ENCODE measurements around the gene MGAT2.

Gene MGAT2

DNA sequence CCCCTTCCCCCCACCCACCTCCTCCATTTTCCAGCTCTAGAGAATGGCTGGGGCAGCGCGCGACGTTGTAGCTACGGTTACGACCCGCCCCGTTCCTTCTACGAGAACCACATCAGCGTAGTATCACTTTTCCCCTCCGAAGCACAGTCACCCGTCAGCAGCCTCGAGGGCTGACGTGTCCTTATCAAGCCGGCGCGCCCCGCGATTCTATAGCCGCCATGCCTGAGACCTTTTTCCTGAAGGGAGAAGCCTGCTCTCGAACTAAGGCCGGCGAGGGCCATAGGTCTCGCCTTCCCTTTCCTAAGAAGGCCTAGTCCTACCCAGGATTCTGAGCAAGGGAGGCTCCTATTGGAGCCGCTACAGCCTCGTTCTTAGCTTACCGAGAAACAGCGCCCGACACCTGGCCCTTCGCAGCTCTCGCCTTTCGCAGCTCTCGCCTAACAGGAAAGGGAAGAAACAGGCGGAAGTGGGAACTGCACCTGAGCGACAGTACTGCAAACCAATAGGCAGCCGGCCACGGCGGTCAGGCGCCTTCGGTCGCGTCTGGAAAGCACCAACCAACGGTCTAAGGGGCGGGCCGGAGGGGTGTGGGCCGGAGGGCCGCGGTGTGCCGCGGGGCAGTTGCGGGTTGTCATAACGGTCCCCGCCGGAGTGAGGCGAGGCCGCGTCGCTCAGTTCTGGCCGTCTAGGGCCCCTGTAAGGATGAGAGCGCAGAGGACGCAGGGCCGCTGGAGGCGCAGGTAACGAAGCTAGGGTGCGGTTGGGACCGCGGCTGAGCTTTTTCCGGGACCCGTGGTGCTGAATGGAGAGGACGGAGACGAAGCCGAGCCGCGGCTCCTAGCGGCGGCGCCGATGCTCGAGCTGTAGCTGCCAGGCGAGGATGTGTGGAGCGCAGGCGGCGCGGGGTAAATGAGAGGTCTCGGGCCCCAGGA, at the start of gene MGAT2, which contains the start of gene RPL36AL:
Gene MGAT2, plus strand, starts transcription at position 618 of the 932 bp plus-strand sequence. CDS start 470 bp downstream, outside the sequence.
Gene RPL36AL, minus strand, starts transcription at position 445 of the 932 bp plus-strand sequence. CDS start 1,522 bp downstream, outside the sequence.
- peak; percentile 95 for DNase-seq

DNA sequence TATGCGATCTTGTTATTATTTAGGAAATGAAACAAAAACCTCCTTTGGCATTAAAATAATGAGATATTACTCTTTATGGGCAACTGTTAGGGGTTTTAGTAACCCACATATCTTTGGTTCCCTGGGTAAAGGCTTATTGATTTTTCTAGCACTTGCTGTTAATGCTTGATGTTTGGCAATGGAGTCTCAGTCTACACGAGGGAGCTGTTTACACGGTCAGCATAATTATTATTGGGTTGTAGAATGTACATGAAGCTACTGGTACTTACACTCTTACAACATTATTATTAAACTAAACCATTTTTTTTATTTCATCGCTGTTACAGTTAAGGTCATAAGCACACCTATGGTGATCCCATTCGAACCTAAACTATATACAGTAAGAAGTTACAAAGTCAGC, 46.6 kb upstream of the MGAT2 start:
- DNase-seq, result no peak

DNA sequence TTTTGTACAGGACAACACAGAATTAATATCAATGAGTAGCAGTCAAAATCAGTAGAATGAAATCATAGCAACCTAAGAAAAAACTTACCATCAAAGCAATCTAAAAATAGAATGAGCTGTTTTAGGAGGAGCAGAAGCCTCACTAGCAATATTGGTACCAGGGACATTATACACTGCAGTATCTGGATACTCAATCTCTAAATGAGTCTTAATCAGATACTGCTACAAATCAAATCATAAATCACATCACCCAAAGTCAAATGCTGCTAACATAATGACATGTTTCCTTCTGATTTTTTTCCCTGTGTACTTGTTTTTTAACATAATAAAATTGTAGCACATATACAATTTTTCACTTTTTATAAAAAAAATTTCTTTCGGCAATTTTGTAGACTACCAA, 42.5 kb upstream of the MGAT2 start:
- DNase-seq, result no peak

DNA sequence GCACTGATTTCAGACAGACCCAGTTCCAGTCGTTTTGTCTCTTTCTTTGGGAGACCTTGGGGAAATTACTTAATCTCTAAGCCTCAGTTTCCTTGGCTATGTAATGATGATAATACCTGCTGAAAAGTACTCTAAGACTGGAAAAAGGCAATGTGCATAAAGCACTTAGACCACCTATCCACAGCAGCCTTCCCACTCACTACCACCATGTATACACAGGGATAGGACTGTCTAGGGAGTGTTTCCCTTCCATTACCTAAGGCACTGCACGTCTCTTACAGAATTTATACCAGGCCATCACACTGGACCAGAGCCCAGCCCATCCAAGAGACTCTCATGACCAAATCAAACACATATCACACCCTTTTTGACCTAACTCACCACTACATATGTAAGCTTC, 40.8 kb upstream of the MGAT2 start:
- DNase-seq, result no peak

DNA sequence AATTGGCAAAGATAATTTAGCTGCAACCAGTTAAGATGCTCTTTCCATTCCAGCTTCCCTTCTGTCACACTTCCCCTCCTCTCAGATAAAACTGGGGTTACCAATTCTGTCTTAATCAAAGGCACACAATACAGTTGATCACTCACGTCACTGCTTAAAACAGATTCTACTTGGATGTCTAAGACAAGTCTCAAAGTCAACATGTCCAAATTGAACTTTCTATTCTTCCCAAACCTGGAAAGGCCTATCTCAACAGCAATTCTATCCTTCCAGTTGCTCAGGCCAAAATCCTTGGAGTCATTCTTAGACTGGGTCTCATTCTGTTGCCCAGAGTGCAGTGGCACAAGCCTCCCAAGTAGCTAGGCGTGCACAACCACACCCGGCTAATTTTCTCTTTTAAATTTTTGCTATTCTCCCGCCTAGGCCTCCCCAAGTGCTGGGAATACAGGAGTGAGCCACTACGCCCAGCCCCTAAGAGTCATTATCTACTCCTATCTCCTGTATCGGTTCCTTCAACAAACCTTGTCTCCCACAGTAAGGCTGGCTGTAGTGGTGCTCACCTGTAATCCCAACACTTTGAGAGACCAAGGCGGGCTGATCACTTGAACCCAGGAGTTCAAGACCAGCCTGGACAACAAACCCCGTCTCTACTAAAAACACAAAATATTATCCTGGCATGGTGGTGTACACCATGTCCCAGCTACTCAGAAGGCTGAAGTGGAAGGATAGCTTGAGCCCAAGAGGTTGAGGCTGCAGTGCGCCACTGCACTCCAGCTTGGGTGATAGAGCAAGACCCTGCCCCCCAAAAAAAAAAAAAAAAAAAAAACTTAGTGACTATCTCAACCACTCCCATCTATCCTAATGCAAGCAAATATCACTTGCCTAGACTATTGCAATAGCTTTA, 39.1 kb upstream of the MGAT2 start:
- no peak for DNase-seq

DNA sequence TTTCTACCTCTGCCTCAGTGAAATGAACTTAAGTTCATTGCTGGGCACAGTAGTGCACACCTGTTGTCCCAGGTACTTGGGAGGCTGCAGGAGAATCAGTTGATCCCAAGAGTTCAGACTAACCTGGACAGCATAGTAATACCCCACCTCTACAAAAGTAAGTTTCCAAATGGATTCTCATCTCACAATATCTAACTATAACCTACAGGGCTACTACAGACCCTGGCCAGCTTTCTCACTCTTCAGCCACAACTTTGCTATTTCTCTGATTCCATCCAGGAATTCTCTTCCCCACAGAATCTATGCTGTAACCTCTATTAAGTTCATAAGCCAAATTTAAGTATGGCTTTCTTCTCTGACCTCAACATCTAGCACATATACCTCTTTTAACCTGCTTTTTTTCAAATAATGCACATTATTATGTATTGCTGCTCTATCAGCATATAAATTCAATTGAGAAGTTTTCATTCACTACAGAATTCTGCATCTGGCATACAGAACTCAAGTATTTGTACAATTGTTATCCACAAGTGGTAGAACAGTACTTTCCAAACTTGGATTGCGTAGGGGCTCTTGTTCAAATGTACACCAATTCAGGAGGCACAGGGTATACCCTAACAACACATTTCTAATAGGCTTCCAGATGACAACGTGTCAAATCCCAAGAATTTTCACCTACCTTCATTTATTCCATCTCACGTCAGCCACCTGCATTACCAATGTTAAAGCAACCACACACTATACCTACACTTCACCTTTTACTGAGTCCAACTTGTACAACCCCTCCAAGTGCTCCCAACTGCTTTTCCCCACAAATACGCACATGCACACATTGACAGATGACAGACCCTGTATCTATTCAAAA, 38.3 kb upstream of the MGAT2 start:
- DNase-seq, result no peak

DNA sequence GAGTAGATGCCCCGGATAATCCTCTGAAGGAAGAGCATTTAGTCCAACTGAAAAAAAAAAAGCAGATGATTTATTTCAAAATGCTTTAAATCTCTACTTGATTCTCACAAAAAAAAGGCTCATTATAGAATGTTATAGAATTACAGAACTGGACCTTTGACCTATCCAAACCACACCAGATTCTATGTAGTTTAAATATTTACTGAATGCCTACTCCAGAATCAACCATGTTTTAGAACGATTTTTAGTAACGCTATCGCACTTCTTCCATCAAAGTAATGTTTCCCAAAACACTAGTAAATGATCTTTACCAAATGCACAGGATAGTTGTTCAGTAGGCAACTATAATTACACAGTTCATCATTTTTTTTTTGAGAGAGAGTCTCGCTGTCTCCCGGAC, 37.0 kb upstream of the MGAT2 start:
- no peak for DNase-seq

DNA sequence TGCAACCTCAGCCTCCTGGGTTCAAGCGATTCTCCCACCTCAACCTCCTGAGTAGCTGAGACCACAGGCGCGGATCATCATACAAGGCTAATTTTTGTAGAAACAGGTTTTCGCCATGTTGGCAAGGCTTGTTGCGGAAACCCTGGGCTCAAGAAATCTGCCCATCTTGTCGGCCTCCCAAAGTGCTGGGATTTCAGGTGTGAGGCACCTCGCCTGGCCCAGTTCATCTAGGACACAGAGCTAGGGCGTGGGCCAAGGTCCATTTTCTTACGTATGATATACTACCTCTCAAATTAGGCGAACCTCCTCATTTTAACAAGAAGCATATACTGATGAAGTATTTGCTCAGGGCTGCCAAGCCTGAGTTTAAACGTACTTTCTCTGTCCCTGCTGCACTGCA, 36.5 kb upstream of the MGAT2 start:
- no peak for DNase-seq

DNA sequence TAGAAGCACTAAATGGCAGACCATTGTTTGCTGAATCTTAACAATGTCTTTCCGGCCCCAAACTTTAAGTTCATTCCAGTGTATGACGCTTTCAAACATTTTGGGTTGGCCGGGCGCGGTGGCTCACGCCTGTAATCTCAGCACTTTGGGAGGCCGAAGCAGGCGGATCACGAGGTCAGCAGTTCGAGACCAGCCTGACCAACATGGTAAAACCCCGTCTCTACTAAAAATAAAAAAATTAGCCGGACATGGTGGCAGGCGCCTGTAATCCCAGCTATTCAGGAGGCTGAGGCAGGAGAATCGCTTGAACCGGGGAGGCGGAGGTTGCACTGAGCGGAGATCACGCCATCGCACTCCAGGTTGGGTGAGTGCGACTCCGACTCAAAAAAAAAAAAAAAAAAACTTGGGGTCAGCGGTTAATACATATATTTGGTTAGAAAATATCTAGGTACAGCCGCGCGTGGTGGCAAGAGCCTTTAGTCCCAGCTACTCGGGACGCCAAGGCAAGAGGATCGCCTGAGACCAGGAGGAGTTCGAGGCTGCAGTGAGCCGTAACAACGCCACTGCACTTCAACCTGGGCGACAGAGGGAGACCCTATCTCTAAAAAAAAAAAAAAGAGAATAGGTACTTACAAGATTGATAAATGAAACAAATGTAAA, 35.5 kb upstream of the MGAT2 start:
- DNase-seq, result peak; percentile 26

DNA sequence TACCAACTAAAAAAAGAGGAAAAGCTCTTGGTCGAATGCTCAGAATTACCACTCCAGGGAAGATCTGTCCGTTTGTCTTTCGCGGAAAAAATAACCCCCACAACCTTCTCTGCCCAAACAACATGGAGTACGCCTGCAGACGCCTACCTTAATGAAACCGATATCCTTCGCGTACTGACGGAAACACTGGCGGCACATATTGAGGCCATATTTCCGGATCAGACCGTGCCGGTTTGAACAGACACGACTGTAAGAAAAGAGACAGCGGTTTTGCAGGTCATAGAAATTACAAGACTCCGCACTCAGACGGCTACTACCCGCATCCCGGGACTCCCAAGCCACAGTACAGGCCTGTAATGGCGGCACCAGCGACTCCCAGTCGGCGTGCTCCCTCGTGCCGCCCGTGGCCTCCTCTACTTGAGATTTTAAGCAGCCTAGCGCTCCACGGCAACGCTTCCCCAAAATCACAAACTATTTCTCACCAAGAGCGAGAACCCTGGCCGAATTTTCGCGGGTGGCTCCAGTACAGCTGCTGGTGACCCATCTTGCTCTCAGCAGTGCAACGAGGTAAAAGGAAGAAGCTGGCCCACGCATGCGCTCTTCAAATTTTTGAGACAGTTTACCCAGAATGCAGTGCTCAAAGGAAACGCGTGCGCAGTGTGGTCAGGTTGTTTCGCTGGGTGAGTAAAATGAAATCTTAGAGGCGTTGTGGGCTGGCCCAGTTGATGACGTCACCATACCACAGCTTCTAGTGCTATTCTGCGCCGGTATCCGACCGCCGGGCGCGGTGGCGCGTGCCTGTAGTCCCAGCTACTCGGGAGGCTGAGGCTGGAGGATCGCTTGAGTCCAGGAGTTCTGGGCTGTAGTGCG, 34.6 kb upstream of the MGAT2 start, which contains the start of gene RPS29:
Gene RPS29, minus strand, starts transcription at position 578 of the 870 bp plus-strand sequence. Its CDS starts 34 bp downstream, at position 544.
- peak; percentile 99 for DNase-seq

DNA sequence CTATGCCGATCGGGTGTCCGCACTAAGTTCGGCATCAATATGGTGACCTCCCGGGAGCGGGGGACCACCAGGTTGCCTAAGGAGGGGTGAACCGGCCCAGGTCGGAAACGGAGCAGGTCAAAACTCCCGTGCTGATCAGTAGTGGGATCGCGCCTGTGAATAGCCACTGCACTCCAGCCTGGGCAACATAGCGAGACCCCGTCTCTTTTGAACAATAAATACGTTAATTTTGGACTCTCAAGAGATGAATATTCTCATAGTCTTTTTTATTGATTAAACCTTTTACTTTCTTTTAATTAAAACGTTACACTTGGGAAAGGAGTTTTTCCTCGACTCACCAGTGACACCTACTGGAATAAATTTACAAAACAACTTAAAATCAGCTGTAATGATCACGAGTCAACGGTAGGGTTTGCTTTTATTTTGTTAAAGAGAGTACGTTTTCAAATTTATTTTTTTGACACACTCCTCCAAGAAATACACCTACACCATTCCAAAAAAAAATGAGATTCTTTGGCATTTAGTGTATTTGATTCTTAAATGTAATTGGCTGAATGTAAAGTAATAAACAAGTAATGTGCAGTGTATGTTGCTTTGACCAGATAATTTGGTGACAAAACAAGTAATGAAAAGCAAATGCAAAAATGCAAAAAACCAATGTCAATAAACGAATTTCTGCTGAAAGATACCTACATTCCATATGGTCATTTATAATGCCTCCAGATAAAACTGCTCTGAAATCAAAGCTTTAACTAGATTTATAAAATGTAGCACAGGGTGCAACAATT, 33.7 kb upstream of the MGAT2 start:
- DNase-seq, result peak; percentile 85

DNA sequence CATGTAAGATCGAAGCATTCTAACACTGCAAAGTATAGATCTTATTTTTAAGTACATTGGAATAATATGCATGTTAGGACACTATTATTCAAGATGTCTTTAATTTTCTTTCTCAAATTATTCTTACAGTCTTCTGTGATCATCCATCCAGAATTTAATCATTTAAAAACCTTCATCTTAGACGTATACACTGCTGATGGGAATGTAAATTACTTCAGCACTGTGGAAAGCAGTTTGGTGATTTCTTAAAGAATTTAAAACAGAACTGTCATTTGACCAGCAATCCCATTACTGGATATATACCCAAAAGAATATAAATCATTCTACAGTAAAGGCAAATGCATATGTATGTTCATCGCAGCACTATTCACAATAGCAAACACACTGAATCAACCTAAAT, 31.2 kb upstream of the MGAT2 start:
- DNase-seq, result no peak

DNA sequence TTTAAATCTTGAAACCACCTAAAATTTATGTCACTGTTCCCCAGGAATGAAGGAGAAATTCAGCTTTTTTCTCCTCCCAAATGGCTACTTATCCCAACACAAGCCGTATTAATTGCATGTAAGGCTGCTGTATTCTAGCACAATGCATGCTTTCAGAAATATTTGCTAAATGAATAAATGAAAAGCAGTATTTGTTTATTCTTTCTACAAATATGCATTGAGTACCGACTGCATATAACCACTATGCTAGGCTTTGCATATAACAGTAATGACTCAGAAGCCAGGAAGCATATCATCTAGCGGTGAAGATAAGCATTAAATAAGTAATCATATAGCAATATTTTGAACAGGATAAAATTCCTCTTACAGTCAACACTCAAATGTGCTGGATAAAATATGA, 27.6 kb upstream of the MGAT2 start:
- DNase-seq, result no peak

DNA sequence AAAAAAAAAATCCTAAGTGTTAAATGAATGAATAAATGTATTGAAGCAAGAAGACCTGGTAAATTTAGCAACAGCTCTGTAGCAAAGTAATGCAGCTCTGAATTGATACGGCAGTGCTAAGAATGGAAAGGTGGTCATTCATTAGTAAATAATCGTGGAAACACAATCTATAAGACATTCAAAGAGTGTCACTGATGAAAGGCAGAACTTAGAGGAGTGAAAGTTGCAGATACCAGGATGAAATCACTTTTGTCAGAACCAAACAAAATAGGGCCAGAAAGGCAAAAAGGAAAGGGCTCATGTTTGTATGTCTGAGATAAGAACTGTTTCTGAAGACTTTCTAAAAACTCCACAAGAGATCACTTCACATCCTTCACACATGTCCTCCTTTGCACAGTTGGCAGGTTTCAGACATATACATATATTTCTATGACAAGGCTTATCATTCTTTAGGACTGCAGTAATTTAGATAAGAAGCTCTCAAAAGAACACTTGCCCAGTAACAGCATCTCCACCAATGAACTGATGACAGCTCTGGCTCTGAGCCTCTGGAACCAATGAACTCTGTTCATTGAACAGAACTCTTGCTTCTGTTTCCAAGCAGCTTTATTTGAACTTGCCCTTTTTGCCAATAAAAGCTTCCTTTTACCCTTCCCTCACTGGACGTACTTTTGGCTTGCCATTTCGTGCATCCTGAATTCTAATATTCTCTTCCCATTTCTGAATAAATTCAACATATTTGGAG, 26.1 kb upstream of the MGAT2 start:
- no peak for DNase-seq

DNA sequence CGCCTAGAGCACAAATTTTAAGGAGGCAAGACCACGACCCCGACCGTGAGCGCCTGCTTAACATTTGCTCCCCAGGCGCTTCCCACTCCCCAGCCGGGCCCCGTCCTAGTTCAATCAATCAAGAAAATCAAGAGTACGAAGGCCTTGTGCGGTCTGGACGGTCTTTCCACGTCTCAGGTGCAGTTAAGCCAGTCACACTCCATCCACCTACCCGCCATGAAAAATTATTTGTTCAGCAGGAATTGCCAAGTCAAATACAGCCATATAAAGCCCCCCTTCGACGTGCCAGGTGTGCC, 22.5 kb upstream of the MGAT2 start:
- no peak for DNase-seq

DNA sequence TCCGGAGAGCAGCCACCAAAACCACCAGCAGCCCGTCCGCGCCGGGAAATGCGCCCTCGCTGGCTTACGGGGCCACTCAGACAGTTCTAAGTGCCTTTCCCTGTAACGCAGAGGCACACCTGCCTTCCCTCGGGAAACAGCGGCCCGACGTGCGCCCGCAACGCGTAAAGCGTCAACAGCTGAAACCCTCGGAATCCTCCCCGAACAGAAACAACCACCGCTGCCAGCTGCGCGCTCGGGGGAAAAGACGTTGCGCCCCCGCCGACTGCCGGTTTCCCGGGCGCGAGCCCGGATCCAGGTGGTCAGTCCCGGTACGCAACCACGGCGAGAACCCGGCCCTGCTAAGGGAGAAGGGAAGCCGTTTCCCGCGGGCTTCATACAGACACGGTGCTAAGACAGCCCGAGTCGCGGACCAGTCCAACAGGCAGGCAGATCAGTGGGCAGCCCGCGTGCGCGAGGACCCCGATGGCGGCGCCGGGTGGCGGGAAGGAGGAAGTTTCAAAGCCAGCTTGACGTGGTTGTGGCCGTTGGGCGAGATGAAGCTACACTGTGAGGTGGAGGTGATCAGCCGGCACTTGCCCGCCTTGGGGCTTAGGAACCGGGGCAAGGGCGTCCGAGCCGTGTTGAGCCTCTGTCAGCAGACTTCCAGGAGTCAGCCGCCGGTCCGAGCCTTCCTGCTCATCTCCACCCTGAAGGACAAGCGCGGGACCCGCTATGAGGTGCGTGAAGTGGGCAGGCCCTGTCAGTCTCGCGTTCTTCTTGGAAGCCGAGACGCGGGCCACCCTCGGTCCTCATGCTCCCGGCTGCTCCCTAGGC, 21.9 kb upstream of the MGAT2 start, which contains the start of gene LRR1:
Gene LRR1, plus strand, starts transcription at position 456 of the 816 bp plus-strand sequence. Its CDS starts 81 bp downstream, at position 537.
- peak; percentile 88 for DNase-seq

DNA sequence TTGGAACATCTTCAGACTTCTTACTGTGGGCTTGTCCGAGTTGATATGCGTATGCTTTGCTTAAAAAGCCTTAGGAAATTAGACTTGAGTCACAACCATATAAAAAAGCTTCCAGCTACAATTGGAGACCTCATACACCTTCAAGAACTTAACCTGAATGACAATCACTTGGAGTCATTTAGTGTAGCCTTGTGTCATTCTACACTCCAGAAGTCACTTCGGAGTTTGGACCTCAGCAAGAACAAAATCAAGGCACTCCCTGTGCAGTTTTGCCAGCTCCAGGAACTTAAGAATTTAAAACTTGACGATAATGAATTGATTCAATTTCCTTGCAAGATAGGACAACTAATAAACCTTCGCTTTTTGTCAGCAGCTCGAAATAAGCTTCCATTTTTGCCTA, 13.0 kb upstream of the MGAT2 start:
- no peak for DNase-seq

DNA sequence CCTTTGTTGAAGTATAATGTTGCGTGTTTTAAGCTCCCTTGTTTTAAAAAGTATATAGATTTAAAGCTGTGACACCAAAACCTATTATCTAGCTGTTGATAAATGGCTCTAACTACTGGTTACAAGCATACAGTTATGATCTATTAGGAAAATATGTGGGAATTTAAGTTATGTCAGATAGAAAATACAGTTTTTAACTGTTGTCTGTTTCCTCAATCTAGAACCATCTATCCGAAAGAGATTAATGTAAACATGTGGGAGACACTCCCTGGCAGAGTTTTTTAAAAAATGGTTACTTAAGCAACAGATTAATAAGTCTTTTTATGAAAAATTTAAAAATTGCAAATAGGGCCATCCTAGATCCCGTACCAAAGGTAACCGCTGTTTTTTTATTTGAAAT, 8.3 kb upstream of the MGAT2 start:
- no peak for DNase-seq
